Peyer's patch (tissue), 4 donors: ENCODE measurements around the gene DDI1.

Experiments
- CTCF ChIP-seq, 6 experiments: fragments of 450-650 bp in 4 of 6; fragments of 200-600 bp in 2 of 6; sonication (generic) in 1 of 6; IDR thresholded peaks; one replicate each; pipeline ENCODE4 v1.5.1; 2017 to 2019; ENCODE audit warnings: antibody characterized with exemption in 6 of 6, mild to moderate bottlenecking in 3 of 6, moderate library complexity in 1 of 6
- POLR2A ChIP-seq, 2 donors: fragments of 450-650 bp; IDR thresholded peaks; one replicate each; pipeline ENCODE4 v1.5.1; 2017; ENCODE audit warnings: antibody characterized with exemption in 2 of 2, mild to moderate bottlenecking in 2 of 2, moderate library complexity in 2 of 2

DNA sequence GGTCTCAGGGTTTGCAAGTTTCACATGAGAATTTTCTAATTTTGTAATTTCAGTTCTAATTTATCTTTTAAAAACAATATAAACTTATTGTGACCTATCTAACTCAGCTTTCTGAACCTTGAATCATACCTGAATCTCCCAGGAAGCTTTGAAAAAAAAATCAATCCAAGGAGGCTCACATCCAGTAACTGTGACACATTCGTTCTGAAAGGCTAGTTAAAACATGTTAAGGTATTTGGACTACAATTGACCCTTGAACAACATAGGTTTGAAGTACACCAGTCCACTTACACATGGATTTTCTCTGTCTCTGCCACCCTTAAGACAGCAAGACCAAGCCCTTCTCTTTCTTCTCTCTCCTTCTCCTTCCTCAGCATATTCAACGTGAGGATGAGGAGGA, 40.0 kb downstream of the DDI1 start:
- TF ChIP-seq CTCF (IDR thresholded peaks at IDR 0.05) (no peak), POLR2A (IDR thresholded peaks at IDR 0.05) (no peak)
